GM12875 (cell line): ENCODE results near the gene MITF.
"Not testable (repeated sequence)": the region's sequence is repeated elsewhere in the genome, so short reads cannot be mapped to it uniquely, and the experiment has no call there.

Source experiments
- H3K4me3 ChIP-seq: one replicate; pipeline ENCODE4 v1.5.1; 2011; ENCODE audit warnings: low read depth, low read length, control low read depth
- TF ChIP-seq, protein P1 (sequence below): IDR thresholded peaks from 2 replicates; pipeline ENCODE4 v1.5.1; 2011; ENCODE audit warnings: low read depth, mild to moderate bottlenecking, control low read depth, inconsistent platforms, low read length, moderate library complexity, borderline replicate concordance; ENCODE audit not compliant: insufficient read depth

MITF gene

DNA sequence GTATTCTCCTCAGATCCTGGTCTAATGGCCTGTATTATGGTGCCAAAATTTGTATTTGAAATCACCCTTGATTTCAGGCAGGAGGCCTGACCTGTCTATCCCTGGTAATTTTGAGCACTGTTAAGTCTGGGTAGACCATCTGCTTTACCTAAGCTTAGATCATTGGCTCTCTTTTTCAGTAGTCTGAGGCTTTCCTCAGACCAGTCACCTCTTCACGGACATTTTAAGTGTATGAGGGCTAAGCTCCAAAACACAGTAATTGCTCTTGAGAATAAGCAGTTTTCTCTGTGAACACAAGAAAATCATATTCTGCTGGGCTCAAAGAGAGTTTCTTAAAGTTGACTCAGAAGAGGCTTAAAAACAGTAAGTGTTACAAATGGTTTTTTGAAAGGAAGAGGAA, 168.3 kb downstream of the MITF start:
- no peak overlapping the region for H3K4me3 ChIP-seq
- TF ChIP-seq, protein P1, sequence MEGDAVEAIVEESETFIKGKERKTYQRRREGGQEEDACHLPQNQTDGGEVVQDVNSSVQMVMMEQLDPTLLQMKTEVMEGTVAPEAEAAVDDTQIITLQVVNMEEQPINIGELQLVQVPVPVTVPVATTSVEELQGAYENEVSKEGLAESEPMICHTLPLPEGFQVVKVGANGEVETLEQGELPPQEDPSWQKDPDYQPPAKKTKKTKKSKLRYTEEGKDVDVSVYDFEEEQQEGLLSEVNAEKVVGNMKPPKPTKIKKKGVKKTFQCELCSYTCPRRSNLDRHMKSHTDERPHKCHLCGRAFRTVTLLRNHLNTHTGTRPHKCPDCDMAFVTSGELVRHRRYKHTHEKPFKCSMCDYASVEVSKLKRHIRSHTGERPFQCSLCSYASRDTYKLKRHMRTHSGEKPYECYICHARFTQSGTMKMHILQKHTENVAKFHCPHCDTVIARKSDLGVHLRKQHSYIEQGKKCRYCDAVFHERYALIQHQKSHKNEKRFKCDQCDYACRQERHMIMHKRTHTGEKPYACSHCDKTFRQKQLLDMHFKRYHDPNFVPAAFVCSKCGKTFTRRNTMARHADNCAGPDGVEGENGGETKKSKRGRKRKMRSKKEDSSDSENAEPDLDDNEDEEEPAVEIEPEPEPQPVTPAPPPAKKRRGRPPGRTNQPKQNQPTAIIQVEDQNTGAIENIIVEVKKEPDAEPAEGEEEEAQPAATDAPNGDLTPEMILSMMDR = no peak

DNA sequence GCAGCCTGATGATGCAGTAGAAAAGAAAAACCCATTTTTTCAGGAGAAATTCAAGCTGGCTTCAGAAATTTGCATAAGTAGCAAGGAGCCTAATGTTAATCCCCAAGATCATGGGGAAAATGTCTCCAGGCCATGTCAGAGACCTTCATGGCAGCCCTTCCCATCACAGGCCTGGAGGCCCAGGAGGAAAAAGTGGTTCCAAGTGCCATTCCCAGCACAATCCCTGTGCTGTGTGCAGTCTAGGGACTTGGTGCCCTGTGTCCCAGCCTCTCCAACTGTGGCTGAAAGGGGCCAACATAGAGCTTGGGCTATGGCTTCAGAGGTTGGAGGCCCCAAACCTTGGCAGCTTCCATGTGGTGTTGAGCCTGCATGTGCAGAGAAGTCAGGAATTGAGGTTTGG, 170.6 kb downstream of the MITF start:
- H3K4me3 ChIP-seq = not testable (repeated sequence)

DNA sequence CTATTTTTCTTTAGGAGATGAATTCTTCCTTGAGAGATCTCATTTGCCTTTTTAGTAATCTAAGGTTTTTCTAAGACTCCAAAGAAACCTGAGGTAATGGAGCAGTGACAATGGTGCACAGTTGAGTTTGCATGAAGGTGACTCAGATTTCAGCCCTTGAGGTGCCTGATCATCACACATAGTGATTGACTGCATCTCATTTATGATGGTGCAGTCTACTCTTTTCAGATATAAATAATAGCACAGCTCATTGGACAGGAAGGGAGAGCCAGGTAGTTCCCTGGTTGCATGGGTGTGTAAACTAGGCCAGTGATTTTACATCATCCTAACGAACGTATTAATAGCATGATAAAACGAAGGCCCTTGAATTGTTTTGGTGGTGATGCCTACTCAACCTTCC, 174.2 kb downstream of the MITF start:
- TF ChIP-seq, protein P1 = no peak
- H3K4me3 ChIP-seq = no peak overlapping the region

DNA sequence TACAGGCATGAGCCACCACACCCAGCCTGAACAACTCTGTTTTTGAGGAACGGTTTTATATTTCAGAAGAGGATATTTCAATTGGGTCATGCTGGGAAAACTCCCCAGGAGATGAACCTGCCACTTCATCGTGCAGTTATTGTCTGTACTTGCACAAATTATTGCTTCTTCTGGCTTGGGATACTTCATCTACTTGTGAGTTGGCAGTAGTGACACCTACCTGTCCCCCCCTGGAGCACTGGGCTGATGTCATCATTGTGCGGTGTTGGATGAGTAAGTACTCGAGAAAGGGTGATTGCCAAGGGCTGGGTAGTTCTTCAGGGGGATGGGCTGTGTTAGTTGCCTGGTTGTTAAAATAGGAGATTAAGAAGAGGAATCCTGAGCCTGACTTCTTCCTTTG, 175.1 kb downstream of the MITF start:
- no peak overlapping the region for H3K4me3 ChIP-seq
- TF ChIP-seq, protein P1 = no peak

DNA sequence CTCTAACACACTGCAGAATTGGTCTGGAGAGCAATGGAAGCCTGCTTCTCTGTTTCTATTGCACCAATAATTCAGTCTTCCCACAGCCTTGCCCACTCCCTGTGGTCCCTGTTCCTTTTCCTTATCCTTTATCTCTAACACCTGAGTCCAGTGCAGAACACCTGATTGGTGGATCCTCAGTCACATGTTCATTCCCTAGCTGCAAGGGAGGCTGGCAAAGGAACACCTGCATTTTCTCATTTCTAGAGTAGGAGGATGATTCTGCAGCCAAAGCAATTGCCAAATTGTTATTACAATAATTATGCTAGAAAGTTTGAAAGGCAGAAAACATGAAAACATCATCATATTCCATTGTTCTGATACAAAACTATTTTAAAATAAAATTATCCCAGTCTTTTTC, 176.5 kb downstream of the MITF start:
- TF ChIP-seq, protein P1 = no peak
- no peak overlapping the region for H3K4me3 ChIP-seq

DNA sequence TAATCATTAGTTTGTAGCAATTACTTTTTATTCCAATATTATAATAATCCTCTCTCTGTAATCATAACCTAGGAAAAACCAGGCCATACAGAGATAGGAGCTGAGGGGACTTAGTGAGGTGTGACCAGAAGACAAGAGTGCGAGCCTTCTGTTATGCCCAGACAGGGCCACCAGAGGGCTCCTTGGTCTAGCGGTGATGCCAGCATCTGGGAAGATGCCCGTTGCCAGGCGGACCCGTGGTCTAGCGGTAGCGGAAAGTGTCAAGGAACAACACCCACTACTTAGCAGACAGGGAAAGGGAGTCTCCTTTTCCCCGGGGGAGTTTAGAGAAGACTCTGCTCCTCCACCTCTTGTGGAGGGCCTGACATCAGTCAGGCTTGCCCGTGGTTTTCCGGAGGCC, 180.7 kb downstream of the MITF start:
- TF ChIP-seq, protein P1 = peak; percentile 45; the same call in 1 of the 2 replicates
- H3K4me3 ChIP-seq = not testable (repeated sequence)

DNA sequence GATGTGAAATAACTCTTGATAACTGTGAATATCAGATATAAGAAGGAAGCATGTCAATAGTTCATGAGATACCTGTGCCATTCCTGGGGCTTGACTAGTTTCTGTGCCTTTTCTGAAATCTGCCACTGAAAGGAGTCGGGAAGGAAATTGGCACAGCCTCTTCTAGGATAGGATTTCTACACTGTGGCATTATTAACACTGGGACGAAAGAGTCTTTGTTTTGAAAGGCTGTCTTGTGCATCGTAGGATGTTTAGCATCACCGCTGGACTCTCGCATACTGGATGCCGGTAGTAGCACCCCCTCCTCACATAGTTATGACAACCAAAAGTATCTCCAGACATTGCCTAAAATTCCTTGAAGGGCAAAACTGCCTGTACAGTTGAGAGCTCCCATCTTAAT, 182.4 kb downstream of the MITF start:
- TF ChIP-seq, protein P1 = no peak
- no peak overlapping the region for H3K4me3 ChIP-seq

DNA sequence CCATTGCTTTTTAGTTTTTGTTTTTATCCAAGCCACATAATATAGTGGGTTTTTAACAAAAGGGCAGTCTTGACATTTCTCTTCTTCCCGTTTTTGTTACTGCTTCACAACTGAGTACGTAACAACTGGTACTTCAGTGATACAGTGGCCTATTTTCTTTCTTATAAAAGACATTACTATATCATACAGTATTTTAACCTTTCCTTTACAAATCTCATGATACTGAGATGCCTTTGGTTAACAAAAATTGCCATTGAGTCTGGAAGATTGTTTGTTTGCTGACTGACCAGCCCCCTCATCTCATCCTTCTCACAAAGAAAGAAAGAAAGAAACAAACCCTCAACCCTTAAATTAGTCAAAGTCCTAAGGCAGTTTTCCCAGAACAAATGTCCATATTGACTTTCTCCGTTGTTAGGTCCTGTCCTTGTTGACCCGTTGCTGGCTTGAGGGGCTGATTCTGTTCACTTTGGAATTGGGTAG, 183.3 kb downstream of the MITF start:
- no peak overlapping the region for H3K4me3 ChIP-seq

More for the DNA sequence above, 183.3 kb downstream of the MITF start:
- TF ChIP-seq, protein P1 = no peak
